Cerebellar nuclear complex (tissue), 1 donor: ENCODE measurements around the gene UBE2L5.

Experiments
- DNase-seq, 2 experiments: peaks; one replicate each; lab custom pipeline; 2025; lab: John Stamatoyannopoulos, UW

The UBE2L5 gene

DNA sequence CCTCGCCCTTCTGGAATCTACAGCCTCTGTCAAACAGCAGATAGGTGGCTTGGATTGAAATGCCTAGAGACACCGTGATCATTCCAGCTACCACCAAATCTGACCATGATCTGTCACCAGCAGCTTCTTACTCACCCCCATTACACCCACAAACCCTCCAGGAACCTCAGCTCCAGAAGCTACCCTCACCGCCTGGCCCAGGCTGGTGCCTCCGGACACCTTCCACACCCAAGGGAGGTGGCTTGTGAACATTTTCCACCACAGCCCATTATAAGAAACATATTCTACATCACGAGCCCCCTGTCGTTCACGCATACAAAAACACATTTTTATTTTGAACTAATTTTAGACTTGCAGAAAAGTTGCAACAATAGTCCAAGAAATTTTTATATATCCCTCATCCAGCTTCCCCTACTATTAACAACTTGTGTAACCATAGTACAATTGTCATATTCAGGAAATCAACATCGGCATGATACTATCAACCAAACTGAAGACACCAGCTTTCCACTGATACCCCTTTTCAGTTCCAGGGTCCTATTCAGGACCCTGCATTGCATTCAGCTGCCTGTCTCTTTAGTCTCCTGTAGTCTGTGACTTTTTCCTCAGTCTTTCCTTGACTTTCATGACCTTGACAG, 15.4 kb upstream of the UBE2L5 start:
- DNase-seq = no peak

DNA sequence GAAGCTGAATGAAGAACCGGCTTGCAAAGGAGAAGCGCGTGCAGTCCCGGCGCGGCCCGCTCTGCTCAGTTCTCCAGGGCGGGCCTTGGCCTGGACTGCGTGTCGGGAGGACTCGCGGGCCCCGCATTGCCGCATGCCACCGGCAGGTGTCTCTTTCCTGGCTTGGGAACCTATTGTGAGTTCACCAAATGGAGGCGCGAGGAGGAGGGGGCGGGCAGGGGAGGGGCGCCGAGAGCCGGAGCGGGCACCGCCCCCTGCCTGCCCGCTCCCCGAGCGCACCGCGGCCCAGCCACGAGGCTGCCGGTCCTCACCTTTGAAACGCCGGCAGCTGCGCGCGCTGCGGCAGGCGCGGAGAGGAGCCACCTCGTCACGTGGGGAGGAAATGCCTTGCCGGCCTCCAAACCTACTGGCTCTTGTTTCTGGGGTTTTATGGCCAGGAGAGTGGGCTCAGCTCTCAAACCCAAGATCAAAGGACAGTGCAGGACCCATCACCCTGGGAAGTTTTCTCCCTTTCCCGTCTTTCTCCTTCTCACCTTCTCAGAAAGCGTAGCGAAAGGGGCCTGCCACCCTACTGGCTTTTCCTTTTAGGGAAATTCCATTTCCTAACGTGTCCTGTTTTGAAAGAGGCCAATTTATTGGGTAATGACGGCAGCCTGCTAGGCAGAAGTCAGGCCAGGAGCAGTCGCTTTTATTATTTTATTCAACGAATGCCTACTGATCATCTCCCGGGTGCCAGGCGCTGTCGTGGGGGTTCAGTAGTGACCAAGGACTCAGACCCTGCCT, 13.8 kb upstream of the UBE2L5 start:
- DNase-seq = peak; percentile 10 to 71

DNA sequence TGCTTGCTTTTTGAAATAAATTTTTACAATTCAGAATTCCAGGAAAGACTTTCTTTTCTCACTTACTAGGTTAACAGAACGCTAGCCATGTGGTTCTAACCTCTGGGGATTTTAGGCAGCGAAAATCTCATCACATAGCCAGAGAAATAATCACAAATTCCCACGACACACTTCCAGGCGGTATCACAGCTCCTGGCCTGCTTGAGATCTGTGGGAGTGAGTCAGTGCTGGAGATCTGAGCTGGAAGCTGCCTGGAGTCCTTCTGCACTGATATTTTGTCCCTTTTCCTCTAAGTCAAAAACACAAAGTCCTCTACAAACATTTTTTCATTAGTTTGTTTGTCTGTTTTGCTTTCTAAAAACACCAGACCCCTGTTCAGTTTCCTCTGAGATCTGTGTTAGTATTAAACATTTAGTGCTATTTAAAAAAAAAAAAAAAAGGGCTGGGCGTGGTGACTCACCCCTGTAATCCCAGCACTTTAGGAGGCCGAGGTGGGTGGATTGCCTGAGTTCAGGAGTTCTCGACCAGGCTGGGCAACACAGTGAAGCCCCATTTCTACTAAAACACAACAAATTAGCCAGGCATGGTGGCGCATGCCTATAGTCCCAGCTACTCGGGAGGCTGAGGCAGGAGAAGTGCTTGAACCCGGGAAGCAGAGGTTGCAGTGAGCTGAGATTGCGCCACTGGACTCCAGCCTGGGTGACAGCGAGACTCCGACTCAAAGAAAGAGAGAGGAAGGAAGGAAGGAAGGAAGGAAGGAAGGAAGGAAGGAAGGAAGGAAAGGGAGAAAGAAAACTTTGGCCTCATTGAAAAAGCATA, 12.2 kb upstream of the UBE2L5 start:
- DNase-seq = no peak

DNA sequence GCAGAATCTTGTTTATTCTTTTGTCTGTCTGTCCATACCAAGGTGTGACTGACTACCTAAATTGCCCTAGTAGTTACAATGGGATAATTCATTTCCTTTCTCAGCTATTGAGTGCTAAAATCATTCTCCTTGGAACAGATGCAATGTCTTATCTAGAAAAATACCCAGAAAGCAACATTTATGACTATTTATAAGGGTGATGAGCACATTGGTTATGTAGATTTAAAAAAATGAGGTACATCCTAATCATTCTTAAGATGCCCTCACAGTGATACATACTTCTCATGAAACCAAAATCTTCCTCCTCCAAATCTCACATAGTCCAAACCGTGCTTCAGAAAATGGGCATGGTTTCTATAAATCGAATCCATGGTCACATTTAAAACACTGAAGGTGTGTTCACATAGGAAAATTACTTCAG, 11.6 kb upstream of the UBE2L5 start:
- DNase-seq = no peak

DNA sequence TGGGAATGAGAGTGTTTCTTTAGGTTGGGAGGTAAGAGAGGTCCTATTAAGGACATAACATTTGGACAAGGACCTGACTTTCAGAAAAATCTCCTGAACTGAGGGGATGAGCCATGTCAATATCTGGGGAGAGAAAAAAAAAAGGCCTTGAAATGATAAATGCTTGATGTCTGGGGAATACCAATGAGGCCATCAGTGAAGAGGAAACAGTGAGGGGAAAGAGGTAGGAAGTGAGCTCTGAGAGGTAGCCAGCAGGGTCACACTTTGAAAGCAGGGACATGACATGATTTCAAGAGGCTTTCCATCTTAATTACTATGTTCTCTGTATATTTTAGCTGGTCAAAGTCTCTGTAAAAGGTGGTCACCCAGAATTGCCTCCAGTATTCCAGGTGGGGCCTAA, 9.9 kb upstream of the UBE2L5 start:
- DNase-seq = no peak

DNA sequence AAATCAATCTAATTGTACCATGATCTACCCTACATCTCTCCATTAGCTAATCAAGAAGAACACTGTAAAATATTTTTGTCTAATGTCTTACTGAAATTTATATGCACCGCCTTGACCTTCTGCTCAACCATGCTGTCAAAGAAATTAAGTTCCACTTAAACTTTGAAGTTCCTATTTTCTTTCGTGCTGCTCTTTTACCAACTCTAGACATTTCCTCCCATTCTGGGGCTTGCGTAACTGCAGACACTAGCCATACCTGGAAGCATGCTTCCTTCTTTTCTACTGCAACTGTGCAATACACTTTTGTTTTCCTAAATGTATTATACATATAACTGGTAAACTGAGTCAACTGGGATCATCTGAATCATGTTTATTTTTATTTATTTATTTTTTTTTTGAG, 8.5 kb upstream of the UBE2L5 start:
- DNase-seq = no peak

DNA sequence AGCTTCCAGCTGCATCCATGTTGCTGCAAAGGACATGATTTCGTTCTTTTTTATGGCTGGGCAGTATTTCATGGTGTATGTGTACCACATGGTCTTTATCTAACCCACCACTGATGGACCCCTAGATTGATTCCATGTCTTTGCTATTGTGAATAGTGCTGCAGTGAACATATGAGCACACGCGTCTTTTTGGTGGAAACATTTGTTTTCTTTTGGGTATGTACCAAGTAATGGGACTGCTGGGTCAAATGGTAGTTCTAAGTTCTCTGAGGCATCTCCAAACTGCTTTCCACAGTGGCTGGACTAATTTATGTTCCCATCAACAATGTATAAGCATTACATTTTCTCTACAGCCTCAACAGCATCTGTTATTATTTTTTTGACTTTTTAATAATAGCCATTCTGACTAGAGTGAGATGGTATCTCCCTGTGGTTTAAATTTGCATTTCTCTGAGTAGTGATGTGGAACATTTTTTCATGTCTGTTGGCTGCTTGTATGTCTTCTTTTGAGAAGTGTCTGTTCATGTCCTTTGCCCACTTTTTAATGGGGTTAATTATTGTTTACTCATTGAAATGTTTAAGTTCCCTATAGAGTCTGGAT, 6.8 kb upstream of the UBE2L5 start:
- no peak for DNase-seq

DNA sequence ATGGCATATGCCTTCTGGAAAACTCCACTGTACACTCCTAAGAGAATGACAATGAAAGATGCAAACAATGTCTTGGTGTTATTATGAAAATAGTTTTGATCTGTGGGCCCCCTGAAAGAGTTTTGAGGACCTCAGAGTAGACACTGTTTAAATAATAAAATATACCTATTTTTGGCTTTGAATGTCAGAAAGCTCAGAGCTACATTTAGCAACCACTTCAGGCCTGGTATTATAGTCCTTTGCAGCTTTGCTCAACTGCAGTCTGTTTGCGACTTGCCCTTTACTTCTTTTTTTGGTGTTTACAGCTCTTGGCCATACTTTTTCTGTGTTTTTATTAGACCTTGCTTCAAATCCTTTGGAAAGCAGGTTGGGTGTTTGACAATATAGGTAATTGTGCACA, 5.8 kb upstream of the UBE2L5 start:
- DNase-seq = no peak

DNA sequence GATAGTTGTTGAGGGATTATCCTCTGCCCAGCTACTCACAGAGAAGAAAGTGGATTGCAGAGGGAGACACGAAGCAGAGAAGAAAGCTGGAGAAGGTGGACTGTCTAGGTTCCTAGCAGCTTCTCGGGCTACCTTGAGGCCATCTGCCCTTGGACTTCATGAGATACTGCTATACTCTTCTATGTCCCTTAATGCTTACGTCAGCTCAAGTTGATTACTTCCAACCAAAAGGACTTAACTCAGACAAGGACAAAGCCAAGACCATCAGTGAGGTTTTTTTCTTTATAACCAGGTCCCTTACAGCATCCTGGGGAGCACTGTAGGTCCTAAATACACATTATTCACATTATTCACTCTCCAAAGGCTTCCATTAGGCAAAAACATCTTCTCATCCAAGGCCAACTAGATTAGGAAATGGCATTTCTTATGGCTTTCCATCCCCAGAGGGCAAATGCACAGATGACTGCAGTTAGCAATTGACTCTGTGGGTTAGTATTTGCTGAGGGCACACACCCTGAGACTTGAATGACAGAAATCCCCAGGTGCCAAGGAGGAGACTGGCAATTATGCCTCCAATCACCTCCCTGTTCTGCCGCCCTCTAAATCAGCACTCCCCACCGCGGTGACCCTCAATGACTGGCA, 4.1 kb upstream of the UBE2L5 start:
- no peak for DNase-seq

DNA sequence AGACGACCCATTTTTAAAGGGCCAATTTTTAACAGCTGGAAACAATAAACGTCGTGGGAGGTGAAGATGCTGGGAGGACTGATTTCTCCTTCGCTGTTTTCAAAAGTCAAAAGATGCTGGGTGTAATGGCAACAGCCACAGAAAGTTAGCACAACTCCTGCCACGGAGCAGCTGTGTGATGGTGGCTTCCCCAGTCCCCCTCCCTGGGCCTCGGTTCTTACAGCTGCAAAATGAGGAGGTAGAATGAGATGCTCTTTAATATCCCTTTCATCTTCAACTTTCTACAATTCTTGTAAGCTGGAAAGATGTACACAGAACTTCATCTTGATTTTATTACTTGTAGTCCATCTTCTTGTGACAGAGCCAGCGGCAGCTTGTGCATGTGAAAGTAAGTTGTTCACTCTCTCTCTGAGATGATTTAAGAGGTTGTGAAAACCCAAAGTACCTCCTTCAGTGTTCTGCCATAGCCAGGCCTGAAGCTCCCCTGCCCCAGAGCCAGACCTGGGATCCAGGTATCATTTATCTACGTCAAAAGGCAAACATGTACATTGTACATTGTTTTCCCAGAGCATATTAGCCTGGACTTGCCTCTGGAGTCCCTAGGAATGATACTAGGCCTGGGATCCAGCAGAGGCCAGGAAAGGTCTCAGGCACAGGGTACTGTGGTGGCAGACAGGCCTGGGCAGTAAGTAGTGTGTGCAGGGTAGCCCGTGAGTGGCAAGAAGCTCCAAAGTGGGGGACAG, 3.4 kb upstream of the UBE2L5 start:
- no peak for DNase-seq

DNA sequence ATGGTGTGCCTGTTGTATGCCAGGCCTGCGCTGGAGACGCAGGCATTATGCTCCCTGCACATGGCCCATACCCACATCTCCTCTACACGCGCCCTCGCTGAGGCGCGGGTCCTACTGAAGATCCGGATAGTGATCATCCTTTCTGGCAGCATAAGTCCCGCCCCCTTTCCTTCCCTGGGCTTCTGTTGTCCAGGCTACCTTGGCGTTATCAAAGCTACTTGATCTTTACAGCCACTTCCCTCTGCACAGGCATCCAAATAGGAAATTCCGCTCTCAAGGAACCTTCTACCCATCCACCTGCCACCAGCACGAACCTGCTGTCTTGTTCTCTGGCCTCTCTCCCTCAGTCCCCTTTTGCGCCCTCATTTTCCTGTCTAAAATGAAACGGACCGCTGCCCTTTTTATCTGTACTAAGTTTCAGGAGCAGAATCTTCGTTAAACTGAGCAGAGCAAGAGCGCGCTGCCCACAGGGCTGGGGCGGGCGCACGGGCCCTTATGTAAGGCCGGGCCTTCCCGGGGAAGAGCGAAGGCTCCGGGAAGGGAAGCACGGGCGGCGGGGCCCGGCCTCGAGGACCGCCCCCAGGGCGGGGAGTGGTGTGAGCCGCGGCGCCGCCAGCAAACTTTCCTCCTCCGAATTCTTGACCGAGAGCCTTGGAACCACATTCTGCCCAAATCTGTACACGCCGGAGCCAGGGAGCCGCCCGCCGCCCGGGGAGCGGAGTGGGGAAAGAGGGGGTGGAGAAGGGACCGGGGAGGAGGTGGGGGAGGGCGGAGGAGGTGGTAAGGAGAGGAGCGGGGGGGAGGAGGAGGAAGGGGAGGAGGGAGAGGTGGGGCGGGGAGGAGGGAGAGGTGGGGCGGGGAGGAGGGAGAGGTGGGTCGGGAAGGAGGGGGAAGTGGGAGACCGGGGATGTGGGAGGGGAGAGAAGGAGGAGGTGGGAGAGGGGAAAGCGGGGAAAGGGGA, 920 bp upstream of the UBE2L5 start:
- DNase-seq = peak in 1 of 2 experiments; percentile 44

DNA sequence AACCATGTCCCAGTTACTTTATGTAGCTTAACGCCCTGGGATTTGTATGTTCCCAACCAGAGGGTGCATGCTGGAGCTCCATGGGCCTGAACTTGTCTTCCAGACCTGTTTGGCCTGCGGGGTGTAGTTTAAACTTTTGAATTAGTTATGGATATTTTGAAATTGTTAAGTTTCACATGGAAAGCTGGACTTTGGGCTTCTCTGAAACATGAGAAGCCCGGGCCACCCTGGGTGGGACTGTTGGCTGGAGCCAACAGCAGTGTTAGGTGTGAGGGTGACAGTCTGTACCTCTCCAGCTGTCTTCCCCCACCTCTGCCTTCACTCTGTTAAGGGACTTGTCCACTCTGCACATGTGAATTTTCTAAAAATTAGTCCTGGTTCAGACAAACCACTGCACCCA, 1.6 kb downstream of the UBE2L5 start:
- DNase-seq = no peak

DNA sequence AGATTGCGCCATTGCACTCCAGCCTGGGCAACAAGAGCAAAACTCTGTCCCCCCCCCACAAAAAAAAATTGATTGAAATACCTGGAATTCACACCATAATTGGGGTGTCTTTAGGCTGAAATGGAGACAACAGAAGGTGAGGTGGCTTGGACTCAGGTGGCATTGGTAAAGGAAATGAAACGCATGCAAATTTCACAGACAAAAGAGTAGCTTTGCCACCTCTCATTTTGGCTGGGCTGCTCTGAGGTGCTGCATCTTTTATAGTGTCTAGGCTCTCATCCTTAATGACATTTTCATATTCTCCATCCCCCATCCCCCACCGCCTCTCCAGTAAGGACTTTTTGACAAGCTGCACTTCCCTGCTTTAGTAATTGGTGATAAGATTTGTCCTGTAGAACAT, 6.9 kb downstream of the UBE2L5 start:
- no peak for DNase-seq

DNA sequence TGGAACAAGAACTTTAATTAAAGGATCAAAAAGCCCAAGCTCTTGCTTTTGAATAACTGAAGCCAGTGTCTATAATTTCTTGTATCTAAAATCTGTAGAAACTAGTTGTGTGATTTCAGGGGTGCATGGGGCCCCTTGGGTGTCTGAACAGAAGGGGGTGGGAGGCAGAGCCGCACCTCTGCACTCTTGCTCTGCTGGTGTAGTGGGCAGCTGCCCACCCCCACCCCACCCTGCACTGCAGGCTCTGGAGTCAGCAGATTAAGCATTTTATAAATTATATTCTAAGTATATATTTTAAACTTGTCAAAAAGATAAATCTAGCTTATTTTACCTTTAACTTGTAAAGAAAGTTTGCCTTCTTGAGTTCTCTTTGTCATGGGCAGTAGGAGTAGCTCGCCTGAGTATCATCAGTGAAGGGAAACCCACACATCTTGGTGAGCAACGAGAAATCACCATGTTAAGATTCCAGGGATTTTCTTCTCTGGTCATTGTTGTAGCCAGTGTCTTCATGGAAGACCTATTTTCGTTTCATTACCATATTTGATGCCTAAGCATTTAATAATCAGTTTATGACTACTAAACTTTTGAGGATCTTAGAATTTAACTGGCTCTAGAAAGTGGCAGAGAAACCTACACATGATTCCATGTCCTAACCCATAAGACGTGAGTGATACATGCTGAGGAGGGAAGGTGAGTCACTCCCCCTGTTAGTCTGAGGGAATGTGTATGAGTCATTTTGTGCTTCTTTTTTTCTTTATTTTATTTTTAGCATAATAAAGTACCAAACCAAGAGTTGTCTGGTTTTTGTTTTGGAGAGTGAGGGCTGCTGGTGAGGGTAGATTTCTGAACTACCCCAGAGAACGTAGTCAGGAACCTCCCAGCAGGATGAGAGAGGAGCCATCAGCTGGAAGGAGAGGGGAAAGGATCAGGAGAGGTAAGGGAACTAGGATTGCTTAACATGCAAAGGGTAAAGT, 7.7 kb downstream of the UBE2L5 start:
- no peak for DNase-seq

DNA sequence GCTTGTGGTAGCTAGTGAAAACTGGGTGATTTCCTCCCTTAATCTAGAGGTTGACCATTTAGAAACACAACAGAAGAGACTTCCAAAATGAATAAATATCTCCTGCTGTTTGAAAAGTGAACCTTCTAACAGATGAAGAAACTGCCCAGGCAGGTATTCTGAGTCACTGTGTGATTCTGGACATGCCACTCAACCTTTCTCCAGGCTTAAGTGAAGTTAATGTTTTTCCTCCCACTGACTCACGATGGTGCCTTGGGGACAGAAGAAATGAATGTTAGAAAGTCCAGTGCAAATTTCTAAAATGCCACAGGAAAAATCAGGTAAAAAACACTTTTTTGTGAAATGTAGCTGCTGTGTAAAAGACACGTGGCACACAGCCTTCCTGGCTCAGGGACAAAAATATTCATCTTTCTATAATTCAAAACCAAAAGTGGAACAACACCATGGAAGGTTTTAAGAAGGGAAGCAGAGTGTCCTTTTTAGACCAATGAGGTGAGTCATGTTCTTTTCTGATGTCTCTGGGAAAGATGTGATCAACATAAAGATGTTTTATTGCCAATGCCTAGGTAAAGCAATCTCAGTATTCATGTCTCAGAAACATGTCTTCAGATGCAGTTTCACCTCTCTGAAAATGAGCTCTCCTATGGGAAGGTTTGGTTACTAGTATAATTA, 9.1 kb downstream of the UBE2L5 start:
- DNase-seq = no peak

DNA sequence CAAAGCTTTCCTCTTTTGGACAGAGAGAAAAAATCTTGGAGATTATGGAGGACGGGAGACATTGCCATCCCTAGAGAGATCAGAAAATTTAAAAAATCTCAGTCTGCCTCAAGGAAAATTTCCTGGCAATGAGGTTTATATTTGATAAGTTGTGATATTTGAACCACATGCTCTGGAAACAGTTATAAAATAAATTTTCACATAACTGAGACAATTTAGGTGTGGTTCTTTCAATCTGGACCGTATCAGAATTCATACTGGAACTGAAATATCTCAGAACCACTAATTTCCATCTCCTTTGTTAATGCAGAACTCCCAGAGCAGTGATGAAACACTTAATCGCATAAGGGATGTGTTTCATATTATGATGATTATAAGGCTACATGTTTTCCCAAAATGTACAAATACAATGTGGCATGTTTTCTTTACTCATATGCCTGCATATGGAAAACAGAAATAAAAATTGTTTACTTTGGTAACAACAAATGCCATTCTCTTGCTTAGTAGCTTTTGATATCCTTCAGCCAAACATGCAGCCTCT, 13.7 kb downstream of the UBE2L5 start:
- no peak for DNase-seq

DNA sequence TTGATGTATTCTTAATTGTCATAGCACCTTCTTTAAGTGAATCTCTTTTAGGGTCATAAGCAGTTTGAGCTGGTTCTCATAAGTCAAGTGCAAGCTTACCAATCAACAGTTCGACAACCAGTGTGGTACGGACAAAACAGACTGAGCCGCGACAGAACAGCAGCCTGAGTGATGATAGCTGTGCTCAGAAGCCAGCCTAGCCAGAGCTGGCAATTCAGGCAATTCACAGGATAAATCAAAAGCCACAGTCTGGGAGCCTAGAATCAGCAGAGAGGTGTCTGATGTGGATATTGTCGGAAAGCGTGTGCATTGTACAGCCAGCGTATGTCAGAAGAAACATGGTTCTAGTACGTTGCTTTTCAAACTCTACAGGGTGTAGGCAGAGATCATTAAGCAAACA, 14.9 kb downstream of the UBE2L5 start:
- no peak for DNase-seq

DNA sequence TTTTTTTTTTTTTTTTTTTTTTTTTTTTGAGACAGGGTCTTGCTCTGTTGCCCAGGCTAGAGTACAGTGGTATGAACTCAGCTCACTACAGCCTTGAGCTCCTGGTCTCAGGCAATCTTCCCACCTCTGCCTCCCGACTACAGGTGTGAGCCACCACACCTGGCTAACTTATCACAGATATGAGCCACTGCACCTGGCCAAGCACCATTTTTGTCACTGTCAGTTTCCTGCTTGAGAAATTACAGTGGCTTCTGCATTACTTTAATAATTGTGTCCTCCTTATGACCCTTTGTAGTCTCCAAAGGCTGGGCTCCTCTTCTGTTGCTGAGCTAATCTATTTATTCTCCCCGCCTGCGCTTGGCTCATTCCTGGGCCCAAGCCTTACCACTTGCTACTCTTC, 16.0 kb downstream of the UBE2L5 start:
- DNase-seq = no peak
